GM12873 (cell line): Measurements from ENCODE around the gene KEL.

ENCODE experiments used
- TF ChIP-seq, protein P1 (sequence below): IDR thresholded peaks from 2 replicates; pipeline ENCODE4 v1.5.1; 2012; ENCODE audit warnings: low read depth, mild to moderate bottlenecking, moderate library complexity, low read length, control low read depth; ENCODE audit not compliant: insufficient read depth; ENCODE audit errors: missing control alignments

The KEL gene

DNA sequence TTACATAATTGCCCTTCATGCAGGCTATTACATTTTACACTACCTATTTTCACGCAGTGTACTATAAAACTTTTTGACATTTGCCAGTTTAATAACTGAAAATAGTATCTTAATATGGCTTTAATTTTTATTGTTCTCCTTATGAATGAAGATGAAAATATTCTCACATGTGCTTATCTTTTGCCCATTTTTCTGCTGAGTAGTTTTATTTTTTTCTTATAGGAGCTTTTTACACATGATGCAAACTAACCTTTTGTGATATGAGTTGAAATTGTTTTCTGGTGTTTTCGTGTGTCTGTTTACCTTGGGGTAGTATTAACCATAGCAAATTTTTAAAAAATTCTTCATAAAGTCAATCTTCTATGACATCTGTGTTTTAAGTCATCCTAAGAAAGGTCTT, 38.5 kb upstream of the KEL start:
- TF ChIP-seq, protein P1, sequence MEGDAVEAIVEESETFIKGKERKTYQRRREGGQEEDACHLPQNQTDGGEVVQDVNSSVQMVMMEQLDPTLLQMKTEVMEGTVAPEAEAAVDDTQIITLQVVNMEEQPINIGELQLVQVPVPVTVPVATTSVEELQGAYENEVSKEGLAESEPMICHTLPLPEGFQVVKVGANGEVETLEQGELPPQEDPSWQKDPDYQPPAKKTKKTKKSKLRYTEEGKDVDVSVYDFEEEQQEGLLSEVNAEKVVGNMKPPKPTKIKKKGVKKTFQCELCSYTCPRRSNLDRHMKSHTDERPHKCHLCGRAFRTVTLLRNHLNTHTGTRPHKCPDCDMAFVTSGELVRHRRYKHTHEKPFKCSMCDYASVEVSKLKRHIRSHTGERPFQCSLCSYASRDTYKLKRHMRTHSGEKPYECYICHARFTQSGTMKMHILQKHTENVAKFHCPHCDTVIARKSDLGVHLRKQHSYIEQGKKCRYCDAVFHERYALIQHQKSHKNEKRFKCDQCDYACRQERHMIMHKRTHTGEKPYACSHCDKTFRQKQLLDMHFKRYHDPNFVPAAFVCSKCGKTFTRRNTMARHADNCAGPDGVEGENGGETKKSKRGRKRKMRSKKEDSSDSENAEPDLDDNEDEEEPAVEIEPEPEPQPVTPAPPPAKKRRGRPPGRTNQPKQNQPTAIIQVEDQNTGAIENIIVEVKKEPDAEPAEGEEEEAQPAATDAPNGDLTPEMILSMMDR = no peak

DNA sequence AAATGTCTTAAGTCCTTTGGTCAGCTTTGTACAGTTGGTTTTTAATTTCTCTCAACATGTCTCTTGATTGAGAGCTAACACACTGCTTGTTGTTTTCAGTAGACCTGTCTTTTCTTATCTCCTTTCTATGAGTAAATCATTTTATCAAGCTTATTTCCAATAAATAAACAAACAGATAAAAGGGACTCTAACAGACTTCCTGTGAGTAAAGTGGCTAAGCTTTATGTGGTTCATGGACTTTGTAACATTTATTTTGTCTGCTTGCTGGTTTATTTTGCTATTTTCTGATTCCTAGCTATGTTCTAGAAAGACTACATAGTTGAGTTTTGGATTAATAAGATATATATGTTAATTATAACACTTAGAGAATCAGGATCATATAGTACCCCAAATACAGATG, 37.6 kb upstream of the KEL start:
- TF ChIP-seq, protein P1 = no peak

DNA sequence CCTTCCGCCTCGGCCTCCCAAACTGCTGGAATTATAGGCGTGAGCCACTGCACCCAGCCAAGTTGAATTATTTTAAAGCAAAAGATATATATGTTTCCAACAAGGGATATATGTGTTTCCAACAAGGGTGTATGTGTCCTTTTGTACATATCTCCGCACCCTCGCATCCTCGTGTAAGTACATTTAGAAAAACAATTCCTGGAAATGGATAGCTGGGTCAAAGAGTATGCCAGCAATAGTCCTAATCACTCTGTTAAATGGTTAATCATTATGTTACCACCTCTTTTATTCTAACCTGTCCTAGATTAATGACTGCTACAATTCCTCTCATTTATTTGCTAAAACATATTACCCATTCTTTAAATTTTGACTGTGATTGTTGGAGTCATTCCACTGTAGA, 36.8 kb upstream of the KEL start:
- TF ChIP-seq, protein P1 = no peak

DNA sequence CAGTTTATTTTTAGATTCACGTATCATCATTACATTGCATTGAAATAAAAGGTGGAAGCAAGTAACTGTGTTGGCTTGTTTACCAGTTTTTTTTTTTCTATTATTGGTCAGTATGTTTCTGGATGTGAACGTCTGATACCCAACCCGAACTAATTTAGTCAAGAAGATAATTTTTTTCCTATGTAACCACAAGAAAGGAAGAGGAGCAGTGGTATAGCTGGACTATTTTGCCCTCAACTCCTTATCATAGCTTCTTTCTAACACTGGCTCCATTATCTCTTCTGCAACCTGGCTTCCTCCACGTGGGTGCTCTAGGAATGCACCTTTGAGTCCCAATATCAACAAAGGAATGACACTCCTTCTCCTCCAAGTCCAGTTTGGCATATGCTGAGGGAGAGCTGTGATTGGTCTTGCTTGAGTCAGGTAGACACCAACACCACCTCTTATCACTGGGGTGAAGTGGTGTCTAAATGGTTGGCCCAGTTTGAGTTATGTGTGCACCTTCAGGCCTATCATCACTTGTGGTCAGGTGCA, 35.4 kb upstream of the KEL start:
- TF ChIP-seq, protein P1 = no peak

DNA sequence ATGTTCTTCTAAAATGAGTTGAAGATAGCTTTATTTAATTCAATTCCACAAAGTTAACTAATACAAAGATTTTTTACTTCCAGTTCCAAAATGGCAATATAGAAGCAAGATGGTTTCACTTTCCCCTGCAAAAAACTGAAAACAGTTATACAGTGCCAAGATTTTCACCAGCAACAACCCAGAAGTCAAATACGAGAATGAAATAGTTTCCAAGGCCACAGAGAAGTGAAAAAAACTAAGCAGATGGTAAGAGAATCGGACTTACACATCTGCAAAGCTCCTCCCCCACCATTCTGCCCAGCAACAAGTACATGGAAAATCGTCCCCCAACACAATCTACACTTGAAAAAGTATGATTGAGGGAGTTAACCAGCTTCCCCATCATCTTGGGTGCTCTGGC, 30.3 kb upstream of the KEL start:
- TF ChIP-seq, protein P1 = no peak

DNA sequence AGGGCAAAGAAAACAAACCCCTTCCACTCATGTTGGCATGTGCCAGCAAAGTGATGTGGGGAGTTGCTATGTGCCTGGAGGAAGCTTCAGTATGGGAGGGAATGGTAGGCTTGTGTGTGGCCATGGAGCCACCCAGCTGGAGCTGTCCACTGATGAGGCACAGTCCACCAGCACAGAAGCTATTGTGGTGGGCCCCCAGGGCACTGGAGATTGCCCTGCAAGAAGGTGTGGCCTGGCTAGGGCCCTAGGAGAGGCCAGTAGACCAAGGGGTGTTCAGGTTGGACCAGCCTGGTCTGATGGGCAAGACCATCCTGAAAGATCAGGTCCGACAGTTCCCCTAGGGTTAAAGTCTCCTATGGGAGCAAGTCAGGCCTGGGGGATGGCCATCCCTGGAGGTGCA, 22.1 kb upstream of the KEL start:
- TF ChIP-seq, protein P1 = no peak

DNA sequence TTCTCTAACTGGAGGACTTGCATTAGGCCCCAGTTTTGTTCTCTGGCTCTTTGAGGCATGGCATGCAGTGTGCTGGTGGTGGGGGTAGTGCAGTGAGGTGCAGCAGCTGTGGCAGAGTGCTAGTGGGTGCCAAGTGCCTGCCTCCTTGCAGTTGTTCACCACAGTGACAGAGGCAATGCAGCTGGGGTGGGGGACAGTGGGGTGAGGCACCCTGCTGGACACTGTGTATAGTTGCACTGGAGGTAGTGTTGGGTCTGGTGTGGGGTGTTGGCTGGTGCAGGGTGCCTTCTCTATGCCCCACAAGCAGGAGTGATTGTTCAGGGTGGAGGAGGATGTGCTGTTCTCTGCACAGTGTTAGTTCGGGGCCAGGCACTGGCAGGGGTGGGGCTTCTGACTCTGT, 21.7 kb upstream of the KEL start:
- TF ChIP-seq, protein P1 = no peak
